Central memory CD4-positive, alpha-beta T cell (primary cell): ENCODE data around the gene DGCR6L.
"Not testable (repeated sequence)": the region's sequence is repeated elsewhere in the genome, so short reads cannot be mapped to it uniquely, and the experiment has no call there.

ENCODE experiments used
- DNase-seq: peaks from one replicate; pipeline ENCODE4 v3.0.0; 2022

DGCR6L gene

DNA sequence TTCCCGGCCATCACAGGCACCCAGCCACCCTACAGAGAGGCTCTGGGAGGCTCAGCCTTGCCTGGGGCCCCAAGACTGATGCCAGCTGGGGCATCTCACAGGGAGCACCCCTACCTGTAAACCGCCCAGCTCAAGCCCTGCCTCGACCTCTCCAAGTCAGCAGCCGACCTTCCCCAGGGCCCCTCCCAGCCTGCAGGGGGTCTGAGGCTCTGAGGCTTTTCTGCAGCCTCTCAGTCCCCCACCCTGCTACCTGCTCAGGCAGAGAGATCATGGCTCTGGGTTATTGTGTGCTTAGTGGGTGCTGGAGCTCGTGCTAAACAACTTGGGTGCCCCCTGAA is 28.6 kb downstream of the DGCR6L start:
- DNase-seq: no peak

DNA sequence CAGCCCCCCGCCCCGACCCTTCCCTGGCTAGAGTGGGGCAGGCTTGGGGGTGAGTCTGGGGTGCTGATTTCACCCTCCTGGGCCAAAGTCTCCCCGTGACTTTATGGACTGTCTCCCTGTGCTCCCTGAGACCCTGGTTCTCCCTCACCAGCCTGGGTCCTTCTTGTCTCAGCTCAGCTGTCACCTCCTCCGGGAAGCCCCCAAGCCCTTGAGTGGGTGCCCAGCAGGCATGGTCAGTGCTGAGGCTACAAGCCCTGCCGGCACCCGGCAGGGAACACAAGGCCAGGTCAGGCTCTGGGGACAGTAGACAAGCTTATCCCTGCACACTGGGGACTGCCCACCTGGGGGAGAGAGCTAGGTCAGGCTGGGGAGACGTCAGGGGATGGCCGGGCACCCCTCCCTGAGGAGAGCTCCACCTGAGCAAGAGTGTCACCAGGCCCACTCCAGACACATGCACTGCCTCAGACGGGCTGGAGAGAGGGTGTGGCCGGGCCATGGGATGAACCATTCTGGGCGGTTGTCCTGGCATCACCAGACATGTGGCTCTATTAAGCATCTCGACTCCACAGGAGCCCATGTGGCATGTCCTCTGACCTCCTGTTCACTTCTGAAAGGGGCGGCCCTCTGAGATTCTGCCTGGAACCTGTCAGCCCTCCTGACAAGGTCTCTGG is 29.1 kb downstream of the DGCR6L start:
- no peak for DNase-seq

DNA sequence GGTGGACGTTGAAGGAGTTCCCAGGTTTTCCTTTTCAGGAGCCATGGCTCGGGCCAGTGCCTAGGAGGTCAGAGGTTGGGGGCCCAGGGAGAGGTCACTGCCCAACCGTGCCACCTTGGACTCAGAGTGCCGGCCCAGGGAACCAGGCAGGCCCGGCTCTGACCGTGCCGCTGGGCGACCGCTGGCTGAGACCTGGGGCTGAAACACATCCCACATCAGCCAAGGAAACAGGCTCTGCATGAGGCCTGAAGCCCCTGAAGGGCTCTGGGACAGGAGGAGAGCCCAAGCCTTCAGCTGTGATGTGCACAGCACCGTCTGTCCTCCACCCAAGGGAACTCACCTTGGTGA is 29.8 kb downstream of the DGCR6L start:
- no peak for DNase-seq

DNA sequence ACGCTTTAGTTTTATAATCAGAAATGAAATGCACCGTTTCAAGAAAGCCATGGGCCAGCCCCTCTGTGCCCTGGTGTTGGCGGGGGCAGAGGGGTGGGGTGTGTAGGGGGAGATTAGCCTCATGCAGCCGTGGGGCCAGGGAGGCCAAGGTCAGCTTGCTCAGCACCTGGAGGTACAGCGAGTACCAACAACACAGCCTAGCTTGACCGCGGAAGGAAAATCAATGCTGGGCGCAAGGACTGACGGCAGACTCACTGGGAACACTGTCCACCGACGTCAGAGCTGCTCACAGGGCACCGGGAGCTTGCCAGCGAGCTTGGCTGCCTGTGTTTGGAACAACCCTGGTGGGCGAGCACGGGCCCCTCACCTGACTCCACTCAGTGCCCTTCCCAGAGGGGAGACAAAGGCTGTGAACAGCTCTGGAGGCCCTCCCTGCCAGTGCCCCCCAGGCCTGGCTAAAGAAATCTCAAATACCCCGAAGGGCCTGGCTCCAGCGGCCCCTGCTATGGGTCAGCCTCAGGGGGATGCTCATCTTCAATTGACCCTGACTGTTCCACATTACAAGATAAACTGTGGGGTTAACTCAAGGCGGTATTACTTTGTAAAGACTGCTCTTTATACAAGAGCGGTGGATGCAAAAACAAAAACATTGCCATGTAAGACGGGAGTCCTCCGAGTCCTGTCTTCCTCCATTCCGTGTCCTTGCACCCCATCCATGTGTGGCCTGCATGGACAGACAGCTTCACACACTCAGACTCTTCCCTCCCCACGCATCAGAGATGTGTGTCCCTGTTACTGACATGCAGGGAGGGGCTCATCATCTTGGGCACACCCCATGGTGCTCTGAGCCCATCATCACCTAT is 30.4 kb downstream of the DGCR6L start:
- not testable (repeated sequence) for DNase-seq

DNA sequence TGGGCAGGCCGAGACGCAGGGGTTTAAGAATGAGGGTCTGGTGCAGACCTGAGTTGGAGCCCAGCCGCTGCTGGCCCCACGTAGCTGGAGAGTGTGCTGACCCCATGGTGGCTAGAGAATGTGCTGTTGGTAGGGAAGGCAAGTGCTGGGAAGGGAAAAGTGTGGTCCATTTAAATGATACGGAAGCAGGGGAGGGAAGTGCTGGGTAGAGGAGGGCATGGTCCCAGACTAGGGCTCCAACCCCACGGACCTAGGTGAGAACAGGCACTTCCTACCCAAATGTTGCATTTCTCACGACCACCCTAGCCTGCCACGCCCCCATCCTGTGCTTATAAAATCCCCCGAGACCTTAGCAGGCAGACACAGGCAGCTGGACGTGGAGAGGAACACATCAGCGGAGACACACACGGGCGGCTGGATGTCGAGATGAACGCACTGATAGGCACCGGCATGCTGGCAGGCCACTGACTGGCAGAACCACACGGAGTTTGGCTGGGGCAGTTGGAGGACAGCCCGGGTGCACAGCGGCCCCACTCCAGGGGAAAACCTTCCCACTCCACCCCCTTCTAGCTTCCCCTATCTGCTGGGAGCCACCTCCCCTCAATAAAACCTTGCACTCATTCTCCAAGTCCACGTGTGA is 33.0 kb downstream of the DGCR6L start:
- DNase-seq: not testable (repeated sequence)

DNA sequence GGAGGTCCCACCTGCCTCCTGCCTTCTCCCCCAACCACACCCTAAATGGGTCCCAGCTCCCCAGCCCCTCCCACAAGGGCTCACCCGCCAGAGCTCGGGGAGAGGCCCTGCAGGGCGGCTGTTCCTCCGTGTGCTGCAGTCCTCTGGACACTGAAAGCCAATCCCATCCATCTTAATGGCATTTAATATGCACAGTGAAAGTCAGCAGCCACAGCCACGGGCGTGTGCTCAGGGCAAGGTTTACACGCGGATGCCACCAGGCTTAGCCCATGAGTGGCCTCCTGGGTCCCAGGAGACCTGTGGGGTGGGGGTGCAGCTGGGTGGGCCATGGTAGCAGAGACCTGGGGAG is 33.6 kb downstream of the DGCR6L start:
- not testable (repeated sequence) for DNase-seq

GRCh38 chr22:20285473-20286311 is 34.2 kb downstream of the DGCR6L start:
- peak; percentile 63 for DNase-seq

DNA sequence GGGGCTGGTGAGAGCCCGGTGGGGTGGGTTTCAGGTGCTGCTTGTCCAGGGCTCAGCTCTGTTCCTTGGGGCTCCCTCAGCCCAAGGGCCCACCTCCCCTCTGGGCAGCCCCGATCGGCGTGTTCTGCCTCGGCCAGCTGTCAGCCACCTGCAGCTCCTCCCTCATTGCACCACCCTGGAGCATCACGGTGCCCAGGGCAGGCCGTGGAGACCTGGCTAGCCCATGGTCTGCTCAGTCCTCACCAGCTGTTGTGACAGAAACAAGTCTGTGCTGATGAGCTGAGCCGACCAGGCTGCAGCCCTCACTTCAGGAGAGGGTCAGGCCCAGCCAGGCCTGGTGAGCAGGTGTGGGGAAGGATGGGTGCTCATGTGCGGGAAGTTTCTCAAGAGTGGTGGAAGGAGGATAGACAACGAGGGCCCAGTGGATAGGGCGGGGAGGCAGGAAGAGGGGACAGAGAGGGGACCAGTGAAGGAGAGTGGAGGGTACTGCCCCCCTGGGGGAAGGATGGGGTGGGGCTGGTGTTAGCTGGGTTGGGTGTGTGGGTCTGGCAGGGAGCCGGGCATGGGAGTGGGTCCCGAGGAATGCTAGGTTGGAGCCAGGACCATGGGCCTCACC is 35.3 kb downstream of the DGCR6L start:
- no peak for DNase-seq

- DNase-seq: no peak
Observed at GRCh38 chr22:20283674-20284066, 36.2 kb downstream of the DGCR6L start.

DNA sequence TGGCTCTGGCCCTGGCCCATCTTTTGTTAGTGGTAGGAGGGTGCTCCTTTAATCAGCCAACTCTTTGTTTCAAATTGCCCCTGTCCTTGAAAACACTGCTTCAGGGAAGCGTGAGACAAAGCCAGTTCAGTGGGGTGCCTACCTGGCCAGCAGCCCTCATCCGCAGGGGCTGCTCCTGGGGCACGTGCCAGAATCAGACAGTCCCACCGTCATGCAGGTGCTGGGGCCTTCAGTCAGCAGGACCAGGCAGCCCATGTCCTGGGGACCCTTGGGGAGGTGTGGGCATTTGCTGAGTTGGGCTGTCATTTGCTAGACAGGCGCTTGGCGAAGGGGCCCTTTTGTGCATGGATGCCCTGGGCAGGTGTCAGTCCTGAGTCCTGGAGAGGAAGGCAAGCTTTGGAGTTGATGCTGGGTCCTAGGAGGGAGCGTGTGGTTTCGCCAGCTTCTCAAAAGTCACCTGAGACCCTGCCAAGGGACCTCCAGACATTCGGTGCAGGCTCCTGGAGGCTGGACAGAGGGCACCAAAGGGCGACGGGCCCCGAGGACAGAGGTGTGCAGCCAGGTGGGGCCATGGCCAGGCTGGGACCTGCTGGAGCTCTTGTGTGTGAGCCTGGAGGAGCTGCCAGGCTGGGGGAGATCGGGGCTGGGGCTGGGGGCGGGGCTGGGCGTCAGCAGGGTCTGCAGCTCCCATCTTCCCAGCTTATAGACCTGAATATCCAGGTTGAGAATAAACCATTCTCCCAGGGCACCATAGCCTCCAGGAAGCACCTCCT is 36.8 kb downstream of the DGCR6L start:
- no peak for DNase-seq

GRCh38 chr22:20281891-20282290 is 38.0 kb downstream of the DGCR6L start:
- DNase-seq: no peak

DNA sequence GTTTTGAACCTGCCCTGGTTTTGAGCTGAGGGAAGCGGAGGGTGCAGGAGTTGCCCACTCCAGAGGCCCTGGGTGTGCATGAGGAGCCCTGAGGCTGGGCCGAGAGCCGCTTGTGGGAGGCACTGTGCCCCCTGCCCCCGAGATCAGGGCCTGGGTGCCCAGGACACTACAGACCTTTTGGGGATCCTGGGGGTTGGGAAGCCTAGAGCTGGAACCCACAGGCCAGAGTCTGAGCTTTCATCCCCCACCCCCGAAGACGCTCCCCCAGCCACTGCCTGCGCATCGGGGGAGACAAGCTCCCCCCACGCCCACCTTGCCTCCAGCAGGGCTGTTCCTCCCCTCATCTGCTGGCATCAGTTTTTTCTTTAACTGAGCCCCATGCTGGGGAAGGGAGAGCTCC is 38.4 kb downstream of the DGCR6L start:
- DNase-seq: not testable (repeated sequence)

GRCh38 chr22:20280866-20281265 is 39.0 kb downstream of the DGCR6L start:
- no peak for DNase-seq

DNA sequence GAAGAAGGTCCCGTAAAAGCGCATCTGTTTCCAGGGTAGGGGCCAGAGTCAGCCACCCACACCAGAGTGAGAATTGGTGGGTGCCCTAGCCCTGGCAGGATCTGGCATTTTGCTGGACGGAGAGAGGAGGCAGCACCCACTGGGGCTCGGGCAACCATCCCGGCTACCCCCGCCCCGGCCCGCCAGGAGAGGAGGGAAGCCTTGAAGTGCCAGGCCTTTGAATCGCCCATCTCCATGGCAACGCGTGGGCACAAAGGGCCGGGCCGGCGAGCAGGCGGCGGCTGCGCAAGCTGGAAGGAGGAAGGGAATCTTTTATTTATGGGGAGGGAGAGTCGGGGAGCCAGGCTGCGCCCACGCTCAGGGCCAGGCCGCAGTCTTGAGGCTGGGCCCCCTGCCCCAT is 39.7 kb downstream of the DGCR6L start:
- not testable (repeated sequence) for DNase-seq

DNA sequence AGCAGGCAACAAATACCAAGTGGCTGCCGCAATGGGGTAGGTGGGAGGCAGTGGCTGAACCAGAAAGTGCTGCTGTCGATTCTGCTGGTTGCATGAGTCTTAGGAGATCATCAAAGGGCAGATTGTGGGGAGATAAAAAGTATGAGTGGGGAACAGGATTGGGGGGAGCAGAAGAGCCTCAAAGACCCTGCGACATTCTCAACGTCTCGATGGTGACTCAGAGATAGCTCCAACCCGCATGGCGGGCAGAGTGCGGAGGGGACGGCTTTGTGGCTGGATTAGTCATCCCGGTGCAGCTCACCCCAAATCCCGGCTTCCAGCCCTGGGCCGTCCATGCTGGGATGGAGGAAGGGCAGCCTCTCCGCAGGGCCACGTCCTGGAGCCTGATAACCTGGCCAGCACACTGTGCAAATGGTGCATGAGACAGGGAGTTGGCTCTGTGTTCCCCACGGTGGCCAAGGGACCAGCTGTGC is 40.2 kb downstream of the DGCR6L start:
- DNase-seq: no peak

- DNase-seq: not testable (repeated sequence)
Observed at GRCh38 chr22:20278726-20279490, 41.0 kb downstream of the DGCR6L start.

DNA sequence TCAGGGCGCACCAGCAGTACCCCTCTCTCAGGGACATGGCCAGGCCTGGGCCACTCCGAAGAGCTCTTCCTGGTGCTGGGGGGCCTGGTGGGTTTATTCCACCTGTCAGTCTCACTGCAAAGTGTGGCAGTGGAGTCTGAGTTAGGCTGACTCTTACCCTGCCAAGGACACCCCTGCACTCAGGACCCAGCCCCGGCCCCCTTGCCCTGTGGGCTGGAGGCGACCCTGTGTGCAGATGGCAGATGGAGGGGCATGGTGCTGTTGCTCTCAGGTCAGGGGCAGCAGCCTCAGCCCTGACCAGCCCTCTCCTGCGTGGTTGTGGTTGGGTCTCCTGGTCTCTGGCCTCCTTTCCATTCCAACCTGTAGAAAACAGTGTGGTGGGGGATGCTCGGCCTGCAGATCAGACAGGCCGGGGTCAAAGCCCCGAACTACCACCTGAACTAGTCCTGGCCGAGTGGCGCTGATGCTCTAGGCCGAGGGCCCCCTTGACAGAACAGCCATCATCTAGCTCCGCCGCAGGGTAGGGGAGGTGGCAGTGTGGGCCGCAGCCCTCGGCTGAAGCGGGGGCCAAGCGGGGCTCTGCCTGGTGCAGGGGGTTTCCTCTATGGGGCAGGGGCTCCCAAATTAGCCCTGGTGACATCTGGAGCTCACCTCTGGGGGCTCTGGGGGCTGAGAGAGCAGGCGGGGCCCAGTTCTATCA is 41.8 kb downstream of the DGCR6L start:
- DNase-seq: not testable (repeated sequence)

- no peak for DNase-seq
Observed at GRCh38 chr22:20276468-20276867, 43.4 kb downstream of the DGCR6L start.

- no peak for DNase-seq
Observed at GRCh38 chr22:20275836-20276235, 44.0 kb downstream of the DGCR6L start.

- DNase-seq: not testable (repeated sequence)
Observed at GRCh38 chr22:20275325-20275724, 44.5 kb downstream of the DGCR6L start.
